Measurements from ENCODE around the gene DOCK4.

GRCh38 chr7:111839261-111839660 is 366.9 kb downstream of the DOCK4 start:
- no peak for TF ChIP-seq EZH2 (IDR thresholded peaks at IDR 0.05; ENCODE audit: low read length)
- TF ChIP-seq CTCF (optimal IDR thresholded peaks at IDR 0.05 in 1 of 3, IDR thresholded peaks at IDR 0.05 in 1 of 3, conservative IDR thresholded peaks at IDR 0.05 in 1 of 3; ENCODE audit: extremely low read depth in 1 of 3, insufficient read depth in 2 of 3, low read length in 3 of 3), result no peak
